SK-N-SH (cell line): ENCODE results near the gene MEF2A.

ENCODE experiments used
- CHD2 ChIP-seq: fragments of 150-350 bp; IDR thresholded peaks from 2 replicates; pipeline ENCODE4 v1.6.1; 2018; ENCODE audit warnings: low read length; ENCODE audit not compliant: partially characterized antibody
- EP300 ChIP-seq, 2 experiments: IDR thresholded peaks; 2 replicates each; pipeline versions ENCODE4 v1.4.0 to v1.6.1; 2012; ENCODE audit warnings: borderline replicate concordance in 1 of 2, low read depth in 1 of 2, low read length in 1 of 2
- TF ChIP-seq, protein P1 (sequence below): fragments of 200-600 bp; sonication (generic); IDR thresholded peaks from 2 replicates; pipeline ENCODE4 v1.6.1; 2017; ENCODE audit warnings: antibody characterized with exemption, mild to moderate bottlenecking, moderate library complexity
- TF ChIP-seq, protein P2 (sequence below): IDR thresholded peaks from 2 replicates; pipeline ENCODE4; 2012

- TF ChIP-seq, protein P1, sequence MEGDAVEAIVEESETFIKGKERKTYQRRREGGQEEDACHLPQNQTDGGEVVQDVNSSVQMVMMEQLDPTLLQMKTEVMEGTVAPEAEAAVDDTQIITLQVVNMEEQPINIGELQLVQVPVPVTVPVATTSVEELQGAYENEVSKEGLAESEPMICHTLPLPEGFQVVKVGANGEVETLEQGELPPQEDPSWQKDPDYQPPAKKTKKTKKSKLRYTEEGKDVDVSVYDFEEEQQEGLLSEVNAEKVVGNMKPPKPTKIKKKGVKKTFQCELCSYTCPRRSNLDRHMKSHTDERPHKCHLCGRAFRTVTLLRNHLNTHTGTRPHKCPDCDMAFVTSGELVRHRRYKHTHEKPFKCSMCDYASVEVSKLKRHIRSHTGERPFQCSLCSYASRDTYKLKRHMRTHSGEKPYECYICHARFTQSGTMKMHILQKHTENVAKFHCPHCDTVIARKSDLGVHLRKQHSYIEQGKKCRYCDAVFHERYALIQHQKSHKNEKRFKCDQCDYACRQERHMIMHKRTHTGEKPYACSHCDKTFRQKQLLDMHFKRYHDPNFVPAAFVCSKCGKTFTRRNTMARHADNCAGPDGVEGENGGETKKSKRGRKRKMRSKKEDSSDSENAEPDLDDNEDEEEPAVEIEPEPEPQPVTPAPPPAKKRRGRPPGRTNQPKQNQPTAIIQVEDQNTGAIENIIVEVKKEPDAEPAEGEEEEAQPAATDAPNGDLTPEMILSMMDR, result no peak
- TF ChIP-seq CHD2 (no peak), EP300 (IDR thresholded peaks at IDR 0.05; ENCODE audit: borderline replicate concordance in 1 of 2, low read depth in 1 of 2, low read length in 1 of 2) (no peak)
- TF ChIP-seq, protein P2, sequence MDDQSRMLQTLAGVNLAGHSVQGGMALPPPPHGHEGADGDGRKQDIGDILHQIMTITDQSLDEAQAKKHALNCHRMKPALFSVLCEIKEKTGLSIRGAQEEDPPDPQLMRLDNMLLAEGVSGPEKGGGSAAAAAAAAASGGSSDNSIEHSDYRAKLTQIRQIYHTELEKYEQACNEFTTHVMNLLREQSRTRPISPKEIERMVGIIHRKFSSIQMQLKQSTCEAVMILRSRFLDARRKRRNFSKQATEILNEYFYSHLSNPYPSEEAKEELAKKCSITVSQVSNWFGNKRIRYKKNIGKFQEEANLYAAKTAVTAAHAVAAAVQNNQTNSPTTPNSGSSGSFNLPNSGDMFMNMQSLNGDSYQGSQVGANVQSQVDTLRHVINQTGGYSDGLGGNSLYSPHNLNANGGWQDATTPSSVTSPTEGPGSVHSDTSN, result no peak
Measured at GRCh38 chr15:99735868-99736267, 170.1 kb downstream of the MEF2A start.
